ENCODE results near the gene NOTCH4.

NOTCH4 gene

GRCh38 chr6:32195652-32195901 is 28.3 kb downstream of the NOTCH4 start:
- POLR2A ChIA-PET, result interaction anchor here (0.5 to 2.3 kb wide), 24 partner anchors 8 to 775 kb away, joined by 3 to 28 read pairs (median 6); partner anchors contain the start of genes AGPAT1, ATF6B, DXO and FKBPL
- peak overlapping the region; percentile 72 for H3K4me3 ChIP-seq (ENCODE audit: low read depth, low read length)
- peak overlapping the region; percentile 97 for H3K27ac ChIP-seq (ENCODE audit: extremely low read depth, low read depth, low read length)

GRCh38 chr6:32194825-32195651 is 28.8 kb downstream of the NOTCH4 start:
- peak overlapping the region; percentile 39 for H3K4me3 ChIP-seq (ENCODE audit: low read depth, low read length)
- CTCF ChIA-PET, result interaction anchor here (0.5 to 2.2 kb wide), 27 partner anchors 8 to 759 kb away, joined by 3 to 25 read pairs (median 5); partner anchors contain the start of genes ATF6B and HLA-DQA1
- H3K4me1 ChIP-seq (ENCODE audit: control insufficient read depth, insufficient read depth, low read length), result peaks cover 7% of the 10 kb centered on the region
- no peaks in the 10 kb centered on the region for H3K9me3 ChIP-seq (ENCODE audit: control insufficient read depth, insufficient read depth, low read depth, low read length)
- H3K36me3 ChIP-seq (ENCODE audit: control insufficient read depth in 2 of 2, insufficient read depth in 1 of 2, low read length in 2 of 2), result no peaks in the 10 kb centered on the region
- peak overlapping the region; percentile 37; the same call in 1 of the 2 replicates for H3K27ac ChIP-seq (ENCODE audit: extremely low read depth, low read depth, low read length)
- POLR2A ChIA-PET, result interaction anchor here (0.5 to 2.3 kb wide), 22 partner anchors 8 to 776 kb away, joined by 3 to 28 read pairs (median 6); partner anchors contain the start of genes AGPAT1, ATF6B, DXO and FKBPL
- TF ChIP-seq KLF10 (tag by site-specific recombination; IDR thresholded peaks at IDR 0.05) (no peak), HOXC10 (CRISPR knock-in tag; IDR thresholded peaks at IDR 0.05) (no peak), ZNF2 (tag by site-specific recombination; IDR thresholded peaks at IDR 0.05) (peak; percentile 44; the same call in 1 of the 2 replicates), YY2 (tag by site-specific recombination; IDR thresholded peaks at IDR 0.05) (no peak), ZBTB10 (tag by site-specific recombination; IDR thresholded peaks at IDR 0.05) (peak; percentile 86), PRDM10 (tag by site-specific recombination; IDR thresholded peaks at IDR 0.05) (peak; percentile 34; the same call in 1 of the 2 replicates), ZFP69B (tag by site-specific recombination; IDR thresholded peaks at IDR 0.05) (peak; percentile 61; the same call in 1 of the 2 replicates), ZNF580 (tag by site-specific recombination; IDR thresholded peaks at IDR 0.05) (0 out of 2 replicates have a peak, but pooled peaks have one; percentile 21), FEZF1 (tag by site-specific recombination; IDR thresholded peaks at IDR 0.05) (no peak), TSHZ1 (tag by site-specific recombination; IDR thresholded peaks at IDR 0.05; ENCODE audit: borderline replicate concordance) (no peak), YY1 (tag by site-specific recombination; IDR thresholded peaks at IDR 0.05) (0 out of 2 replicates have a peak, but pooled peaks have one; percentile 46)

More at GRCh38 chr6:32195652-32195901, 28.3 kb downstream of the NOTCH4 start:
- no peaks in the 10 kb centered on the region for H3K36me3 ChIP-seq (ENCODE audit: control insufficient read depth in 2 of 2, insufficient read depth in 1 of 2, low read length in 2 of 2)
- CTCF ChIA-PET, result interaction anchor here (0.5 to 2.2 kb wide), 25 partner anchors 9 to 441 kb away, joined by 3 to 25 read pairs (median 5); partner anchors contain the start of genes ATF6B and HLA-DQA1
- no peaks in the 10 kb centered on the region for H3K9me3 ChIP-seq (ENCODE audit: control insufficient read depth, insufficient read depth, low read depth, low read length)
- peaks cover 4% of the 10 kb centered on the region for H3K4me1 ChIP-seq (ENCODE audit: control insufficient read depth, insufficient read depth, low read length)
- TF ChIP-seq YY1 (tag by site-specific recombination; IDR thresholded peaks at IDR 0.05), result no peak
- TF ChIP-seq ZNF621 (tag by site-specific recombination; IDR thresholded peaks at IDR 0.05), result no peak
- peak; percentile 22; the same call in 1 of the 2 replicates for TF ChIP-seq EGR2 (tag by site-specific recombination; IDR thresholded peaks at IDR 0.05; ENCODE audit: low read depth)
- peak; percentile 97 for TF ChIP-seq KLF10 (tag by site-specific recombination; IDR thresholded peaks at IDR 0.05)
- no peak for TF ChIP-seq ZNF354C (tag by site-specific recombination; IDR thresholded peaks at IDR 0.05; ENCODE audit: borderline replicate concordance, low read depth)
- TF ChIP-seq ZFHX2 (tag by site-specific recombination; conservative IDR thresholded peaks at IDR 0.05), result 0 out of 2 replicates have a peak, but pooled peaks have one; percentile 50
- TF ChIP-seq SP3 (tag by site-specific recombination; IDR thresholded peaks at IDR 0.05), result peak; percentile 90
- TF ChIP-seq CTCF (tag by site-specific recombination; IDR thresholded peaks at IDR 0.05), result peak; percentile 85
- 0 out of 2 replicates have a peak, but pooled peaks have one; percentile 90 for TF ChIP-seq ZNF561 (tag by site-specific recombination; IDR thresholded peaks at IDR 0.05; ENCODE audit: borderline replicate concordance)
- peak; percentile 93 for TF ChIP-seq GLIS2 (tag by site-specific recombination; IDR thresholded peaks at IDR 0.05)
- TF ChIP-seq HOXD13 (CRISPR knock-in tag; IDR thresholded peaks at IDR 0.05; ENCODE audit: borderline replicate concordance), result no peak
- TF ChIP-seq SP2 (tag by site-specific recombination; IDR thresholded peaks at IDR 0.05), result peak; percentile 98

All from HEK293 (cell line).